KBM-7 (cell line): ENCODE results near the gene ITGA3.

Experiments
- DNase-seq: peaks from one replicate; pipeline ENCODE4 v3.0.0-alpha.2; 2015
- in situ Hi-C: fragments of 300-500 bp; cut with MboI; formaldehyde crosslinking; loops from 2 replicates; pipeline ENCODE4 v1.14.3; 2020; ENCODE audit warnings: low sequenced_read_pairs, low pct_unique_long_range_greater_than_20kb, mixed read lengths

The ITGA3 gene

DNA sequence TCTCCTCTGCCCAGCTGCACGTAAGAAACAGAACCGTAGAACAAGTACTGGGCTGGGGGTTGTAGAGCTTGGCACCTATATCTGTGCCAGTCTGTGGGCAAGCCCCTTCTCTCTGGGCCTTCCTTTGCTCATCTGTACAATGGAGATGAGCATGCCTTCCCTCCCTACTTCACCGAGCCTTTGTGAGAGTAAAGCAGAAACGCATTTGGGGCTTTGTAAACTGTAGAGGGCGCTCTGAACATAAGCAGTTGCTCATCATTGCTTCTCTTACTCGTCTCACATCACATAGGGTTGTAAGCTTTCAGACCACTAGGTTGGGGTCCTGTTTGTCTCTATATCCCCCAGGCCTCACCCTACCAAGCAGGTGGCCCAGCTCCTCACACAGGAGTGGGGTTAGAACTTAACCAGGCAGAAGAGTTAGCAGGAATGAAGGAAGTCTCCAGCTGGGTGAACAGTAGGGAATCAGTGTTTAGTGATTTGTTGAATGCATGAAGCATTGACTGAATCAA, 59.0 kb downstream of the ITGA3 start:
- DNase-seq = peak; percentile 85
- in situ Hi-C loops = loop anchor here (10.0 kb wide), 1 partner anchor 50 kb away; the partner anchor contains the start of gene SGCA

DNA sequence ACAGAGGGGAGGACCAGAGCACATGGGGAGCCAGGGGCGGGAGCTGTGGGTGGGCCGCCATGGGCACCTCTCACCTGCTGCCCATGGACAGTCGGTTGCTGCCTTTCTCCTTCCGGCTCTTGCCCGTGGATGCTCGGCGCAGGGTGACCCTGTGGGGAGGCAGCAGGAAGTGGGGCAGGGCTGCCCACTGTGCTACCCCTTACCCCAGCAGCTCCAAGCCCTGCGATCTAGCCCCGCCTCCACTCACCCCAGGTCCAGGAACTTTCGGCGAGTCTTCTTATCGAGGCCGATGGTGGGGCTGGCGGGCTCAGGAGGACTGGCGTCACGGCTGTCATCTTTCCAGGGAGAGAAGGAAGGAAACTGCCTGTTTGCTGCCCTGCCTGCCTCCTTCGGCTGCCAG, 59.8 kb downstream of the ITGA3 start:
- in situ Hi-C loops = loop anchor here (10.0 kb wide), 1 partner anchor 49 kb away; the partner anchor contains the start of gene SGCA
- no peak for DNase-seq

DNA sequence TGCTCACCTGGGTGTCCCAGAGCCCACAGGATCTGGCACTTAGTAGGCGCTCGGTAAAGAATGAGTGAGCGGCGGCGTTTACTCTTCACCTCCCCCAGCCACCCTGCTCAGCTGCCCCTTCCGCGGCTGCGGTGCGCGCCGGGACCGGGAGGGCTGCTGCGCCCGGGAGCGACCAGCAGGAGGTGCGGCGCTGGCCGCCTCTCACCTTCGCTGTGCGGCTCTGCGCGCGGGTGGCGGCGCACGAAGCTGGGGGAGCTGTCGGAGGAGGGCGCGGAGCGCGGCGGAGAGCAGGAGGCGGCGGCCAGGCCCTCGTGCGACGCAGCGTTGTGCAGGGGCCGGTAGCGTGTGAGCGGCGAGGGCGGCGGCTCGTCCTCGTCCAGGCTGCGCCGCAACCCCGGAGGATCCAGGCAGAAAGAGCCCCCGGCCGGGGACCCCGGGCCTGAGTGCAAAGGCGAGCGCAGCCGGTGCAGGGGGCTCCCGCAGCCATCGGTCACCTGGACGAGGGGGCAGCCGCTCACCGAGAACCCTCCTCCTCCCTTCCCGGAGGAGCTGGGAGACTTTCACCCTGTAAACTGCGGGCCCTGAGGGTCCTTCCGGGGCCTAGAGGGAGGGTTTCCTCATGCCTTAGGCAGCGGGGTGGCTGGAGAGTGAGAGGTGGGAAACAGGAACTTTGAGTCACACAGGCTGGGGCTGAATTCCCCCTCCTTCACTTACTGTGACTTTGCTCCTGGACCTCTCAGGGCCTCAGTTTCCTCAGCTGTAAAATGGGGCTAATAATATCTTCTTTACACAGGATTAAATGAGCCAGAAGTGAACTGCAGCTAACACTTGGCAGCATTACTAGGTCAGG, 61.5 kb downstream of the ITGA3 start:
- in situ Hi-C loops = loop anchor here (10.0 kb wide), 1 partner anchor 47 kb away; the partner anchor contains the start of gene SGCA
- peak; percentile 76 for DNase-seq

DNA sequence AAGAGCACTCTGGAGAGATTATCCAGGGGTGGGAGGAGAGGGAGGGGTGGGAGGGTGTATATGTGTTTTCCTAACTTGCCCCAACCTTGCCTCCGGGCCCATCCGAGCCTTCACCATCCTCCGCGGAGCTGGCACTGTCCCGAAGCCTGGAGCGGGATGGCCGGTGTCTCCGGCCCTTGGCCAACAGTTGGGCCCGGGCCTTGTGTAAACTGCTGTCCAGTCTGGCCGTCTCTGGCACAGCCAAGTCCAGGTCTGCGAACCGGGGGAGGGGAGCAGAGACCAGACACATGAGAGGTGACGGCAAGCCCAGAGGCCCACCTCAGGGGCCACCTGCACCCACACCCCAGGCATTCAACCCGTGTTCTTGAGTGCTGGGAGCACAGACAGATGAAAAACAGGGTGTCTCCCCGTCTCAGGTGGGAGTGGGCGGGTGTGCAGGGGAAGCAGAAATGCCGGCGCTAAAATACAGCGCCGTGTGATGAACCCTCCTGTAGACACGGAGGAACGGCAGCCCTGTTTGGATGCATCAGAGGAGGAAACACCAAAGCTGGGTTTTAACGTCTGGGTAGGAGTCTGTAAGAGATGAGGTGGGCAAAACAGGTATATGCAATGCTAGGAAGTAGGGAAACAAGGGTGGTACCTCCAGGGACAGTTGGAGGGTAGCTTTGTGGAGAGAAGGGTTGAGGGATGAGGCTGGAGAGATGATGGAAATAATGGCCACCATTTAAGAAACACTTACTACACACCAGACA, 62.3 kb downstream of the ITGA3 start:
- DNase-seq = no peak
- in situ Hi-C loops = loop anchor here (10.0 kb wide), 1 partner anchor 47 kb away; the partner anchor contains the start of gene SGCA

DNA sequence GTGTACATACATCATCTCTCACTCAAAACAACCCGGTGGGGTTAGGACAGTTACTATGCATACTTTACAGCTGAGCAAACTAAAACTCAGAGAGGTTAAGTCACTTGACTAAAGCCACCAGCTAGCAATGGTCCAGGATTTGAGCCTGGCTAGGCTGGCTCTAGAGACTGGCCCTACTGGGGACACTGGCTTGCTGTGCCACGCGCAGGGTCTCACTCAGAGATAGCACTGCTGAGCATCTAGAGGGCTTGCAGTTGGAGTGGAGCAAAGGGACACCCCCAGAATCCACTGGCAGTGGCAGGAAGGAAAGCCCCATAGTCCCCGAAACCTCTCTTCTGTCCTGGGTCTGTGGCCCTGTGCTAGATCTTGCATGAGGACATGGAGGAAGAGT, 62.9 kb downstream of the ITGA3 start:
- DNase-seq = no peak
- in situ Hi-C loops = loop anchor here (10.0 kb wide), 1 partner anchor 46 kb away; the partner anchor contains the start of gene SGCA

DNA sequence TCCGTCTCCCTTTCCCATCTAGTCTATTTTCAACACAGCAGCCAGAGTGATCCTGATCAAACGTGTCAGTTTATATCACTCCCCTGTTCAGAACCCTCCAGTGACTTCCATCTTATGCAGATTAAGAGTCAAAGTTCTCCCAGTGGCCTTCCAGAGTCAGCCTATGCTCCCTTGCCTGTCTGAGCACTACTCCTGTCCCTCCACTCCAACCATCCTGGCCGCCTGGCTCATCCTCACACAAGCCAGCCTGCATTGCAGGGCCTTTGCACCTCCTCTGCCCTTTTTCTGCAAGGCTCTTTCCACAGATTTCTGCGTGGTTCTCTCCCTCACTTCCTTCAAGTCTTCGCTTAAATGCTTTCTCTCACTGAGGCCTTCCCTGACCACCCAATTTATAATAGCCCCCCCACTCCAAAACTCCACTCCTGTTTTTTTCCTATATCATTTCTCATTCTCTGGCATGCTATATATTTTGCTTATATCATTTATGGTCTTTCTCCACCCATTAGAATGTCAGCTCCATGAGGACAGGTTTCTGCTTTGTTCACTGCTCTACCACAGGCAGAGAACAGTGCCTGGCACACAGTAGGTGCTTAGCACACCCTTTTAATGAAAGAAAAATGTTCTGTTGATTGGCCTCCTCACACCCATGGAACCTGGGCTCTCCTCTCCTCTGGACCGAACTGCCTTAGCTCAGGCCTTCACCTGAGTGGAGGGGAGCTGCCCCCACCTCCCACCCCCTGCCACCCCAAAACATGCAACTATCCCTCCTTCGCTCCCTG, 64.8 kb downstream of the ITGA3 start:
- DNase-seq = no peak
- in situ Hi-C loops = no loop called here

DNA sequence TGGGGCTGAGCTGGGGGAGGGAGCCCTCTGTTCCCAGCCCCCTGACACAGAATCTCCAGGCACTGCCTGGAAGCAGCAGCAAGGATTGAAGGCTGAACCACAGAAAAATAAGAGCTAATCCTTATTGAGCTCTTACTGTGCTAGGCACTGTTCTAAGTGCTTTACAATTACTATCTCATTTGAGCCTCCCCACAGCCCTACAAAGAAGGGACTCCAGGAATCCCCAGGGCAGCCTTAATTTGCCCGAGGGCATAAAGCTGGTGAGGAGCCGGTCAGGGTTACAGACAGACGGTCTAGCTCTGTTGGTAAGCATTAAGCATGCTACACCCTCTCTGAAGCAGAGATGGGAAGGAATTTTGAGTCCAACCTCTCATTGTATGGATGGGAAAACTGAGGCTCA, 67.0 kb downstream of the ITGA3 start:
- DNase-seq = no peak
- in situ Hi-C loops = no loop called here

DNA sequence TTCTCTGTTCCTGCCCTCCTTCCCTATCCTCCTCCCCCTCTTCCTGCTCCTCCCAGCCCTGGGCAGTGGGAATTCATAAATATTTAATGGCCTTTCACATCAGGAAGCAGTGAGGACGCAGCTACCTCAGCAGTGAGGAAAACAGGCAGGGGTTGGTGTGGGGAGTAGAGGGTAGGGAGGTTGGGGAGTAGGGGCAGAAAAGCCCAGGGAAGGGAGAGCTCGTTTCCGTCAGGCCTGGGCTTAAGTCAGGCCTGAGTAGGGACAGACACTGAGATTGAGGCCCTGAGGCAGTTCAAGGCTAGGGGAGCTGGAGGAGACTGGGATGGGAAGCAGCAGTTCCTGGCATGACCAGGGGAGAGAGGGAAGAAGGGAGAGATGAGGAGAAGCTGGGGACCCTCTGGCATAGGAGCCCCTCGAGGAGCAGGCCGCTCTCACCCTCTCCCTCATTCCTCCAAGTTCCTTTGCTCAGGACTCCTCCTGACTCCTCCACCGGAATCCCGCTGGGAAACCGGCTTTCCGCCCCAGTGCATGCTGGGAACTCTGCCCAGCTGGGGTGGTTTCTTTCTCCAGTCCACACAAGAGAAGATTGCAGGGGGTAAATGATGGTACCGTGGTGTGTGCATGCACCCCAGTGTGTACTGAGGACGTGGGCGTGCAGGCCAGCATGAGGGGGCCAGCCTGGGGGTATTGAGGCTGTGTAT, 67.9 kb downstream of the ITGA3 start:
- DNase-seq = no peak

DNA sequence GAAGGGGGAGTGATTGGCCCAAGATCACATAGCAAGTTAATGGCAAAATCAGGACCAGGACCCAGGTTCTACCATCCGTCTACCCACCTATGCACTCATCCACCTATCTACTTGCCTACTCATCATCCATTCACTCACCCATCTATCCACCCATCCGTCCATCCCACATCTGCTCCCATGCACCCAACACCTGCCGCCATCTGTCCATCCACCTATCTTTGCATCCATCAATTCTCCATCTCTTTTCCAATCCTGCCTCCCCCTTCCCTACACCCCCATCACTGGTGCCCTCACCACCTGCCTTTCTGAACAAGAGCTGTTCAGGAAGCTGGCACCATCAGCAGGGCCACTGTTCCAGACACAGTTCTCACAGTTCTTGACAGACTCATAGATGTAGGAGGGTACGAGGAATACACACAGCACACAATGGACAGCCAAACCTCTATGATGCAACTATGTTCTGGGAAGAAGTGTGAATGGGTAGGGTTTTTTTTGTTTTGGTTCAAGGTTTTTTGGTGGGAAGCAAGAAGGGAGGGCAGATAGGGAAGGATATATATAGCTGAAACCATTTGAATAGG, 69.6 kb downstream of the ITGA3 start:
- in situ Hi-C loops = no loop called here
- no peak for DNase-seq

More for the DNA sequence above, 67.9 kb downstream of the ITGA3 start:
- in situ Hi-C loops = no loop called here

DNA sequence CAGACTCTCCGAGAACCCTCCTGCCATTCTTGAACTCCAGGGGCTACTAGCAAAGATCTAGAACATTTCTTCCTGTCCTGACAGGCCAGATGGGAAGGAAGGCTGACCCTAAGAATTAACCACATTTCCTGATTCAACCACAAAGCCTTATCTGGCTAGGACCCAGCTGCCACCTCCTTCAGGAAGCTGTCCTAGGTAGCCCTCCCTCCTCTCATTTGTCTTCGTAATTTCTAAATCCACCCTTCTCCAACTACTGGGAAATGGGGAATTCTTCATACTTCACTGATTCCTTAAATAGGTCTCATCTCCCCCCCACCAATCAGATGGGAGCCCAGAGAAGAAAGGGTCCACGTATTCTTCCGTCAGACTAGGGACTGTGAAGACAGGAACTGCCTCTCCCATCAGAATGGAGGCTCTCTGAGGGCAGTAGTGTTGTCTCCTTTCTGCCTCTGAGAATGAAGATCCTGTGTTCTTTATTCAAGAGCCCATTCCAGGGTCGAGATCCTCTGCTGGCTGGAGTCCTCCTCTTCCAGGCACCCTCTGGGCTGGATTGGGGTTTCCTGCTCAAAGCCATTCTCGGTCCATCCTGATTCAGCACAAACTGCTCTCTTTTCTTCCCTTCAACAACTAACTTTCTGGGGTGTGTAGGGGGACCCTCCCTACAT, 71.9 kb downstream of the ITGA3 start:
- in situ Hi-C loops = no loop called here
- peak; percentile 80 for DNase-seq

DNA sequence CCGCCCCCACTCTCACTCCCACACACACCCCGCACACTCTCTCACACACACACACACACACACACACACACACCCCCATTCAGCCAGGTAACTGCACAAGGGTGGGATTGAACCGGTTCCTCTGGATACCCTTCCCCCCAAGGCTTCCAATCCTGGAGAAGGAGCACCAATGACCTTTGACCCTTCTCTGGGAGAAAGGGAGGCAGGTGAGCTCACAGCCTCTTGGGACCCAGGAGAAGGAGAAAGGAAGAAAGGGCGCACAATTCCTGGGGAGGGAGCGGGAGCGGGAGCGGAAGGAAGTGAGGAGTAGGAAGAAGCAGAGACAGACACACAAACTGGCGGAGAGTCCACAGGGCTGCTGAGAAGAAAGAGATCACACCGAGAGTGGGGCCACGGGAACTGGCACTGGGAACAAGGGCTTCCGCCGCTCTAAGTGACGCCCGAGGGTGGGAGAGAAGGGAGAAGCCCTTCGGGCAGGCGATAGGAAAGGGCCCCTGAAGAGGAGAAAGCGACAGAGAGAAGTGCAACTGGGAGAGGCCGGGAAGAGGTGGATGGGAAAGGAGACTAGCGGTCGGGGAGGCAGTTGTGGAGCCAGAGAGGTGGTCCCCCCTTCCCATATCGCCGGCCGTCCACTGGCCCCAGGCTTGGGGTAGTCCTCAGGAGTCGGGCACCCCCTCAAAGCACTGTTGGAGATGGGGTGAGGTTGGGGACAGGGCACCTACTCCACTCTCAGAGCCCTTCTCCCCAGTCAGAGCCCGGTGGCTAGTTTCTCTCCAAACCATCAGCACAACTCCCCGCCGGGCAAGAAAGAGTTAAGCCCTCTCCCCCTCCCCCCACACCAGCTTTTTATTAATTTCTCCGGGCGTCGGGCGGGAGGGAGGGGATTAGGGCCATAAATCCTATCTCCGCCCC, 72.8 kb downstream of the ITGA3 start:
- DNase-seq = no peak
- in situ Hi-C loops = no loop called here

DNA sequence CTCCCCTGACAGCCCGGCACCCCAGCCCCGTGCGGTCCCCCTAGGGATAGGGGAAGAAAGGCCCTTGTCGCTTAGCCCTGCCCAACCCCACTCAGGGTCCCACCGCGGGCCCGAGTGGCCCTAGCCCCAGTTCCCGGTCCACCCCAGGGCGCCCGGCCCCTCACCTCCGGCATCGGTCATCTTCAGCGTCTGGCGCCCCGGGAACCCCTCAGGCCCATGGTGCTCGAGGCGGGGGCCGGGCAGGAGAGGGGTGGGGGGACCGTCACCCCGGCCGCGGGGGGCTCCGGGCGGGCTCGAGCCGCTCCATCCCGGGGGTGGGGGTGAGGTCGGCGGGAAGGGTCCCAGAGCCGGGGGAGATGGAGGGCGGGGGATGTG, 73.4 kb downstream of the ITGA3 start:
- in situ Hi-C loops = no loop called here

DNA sequence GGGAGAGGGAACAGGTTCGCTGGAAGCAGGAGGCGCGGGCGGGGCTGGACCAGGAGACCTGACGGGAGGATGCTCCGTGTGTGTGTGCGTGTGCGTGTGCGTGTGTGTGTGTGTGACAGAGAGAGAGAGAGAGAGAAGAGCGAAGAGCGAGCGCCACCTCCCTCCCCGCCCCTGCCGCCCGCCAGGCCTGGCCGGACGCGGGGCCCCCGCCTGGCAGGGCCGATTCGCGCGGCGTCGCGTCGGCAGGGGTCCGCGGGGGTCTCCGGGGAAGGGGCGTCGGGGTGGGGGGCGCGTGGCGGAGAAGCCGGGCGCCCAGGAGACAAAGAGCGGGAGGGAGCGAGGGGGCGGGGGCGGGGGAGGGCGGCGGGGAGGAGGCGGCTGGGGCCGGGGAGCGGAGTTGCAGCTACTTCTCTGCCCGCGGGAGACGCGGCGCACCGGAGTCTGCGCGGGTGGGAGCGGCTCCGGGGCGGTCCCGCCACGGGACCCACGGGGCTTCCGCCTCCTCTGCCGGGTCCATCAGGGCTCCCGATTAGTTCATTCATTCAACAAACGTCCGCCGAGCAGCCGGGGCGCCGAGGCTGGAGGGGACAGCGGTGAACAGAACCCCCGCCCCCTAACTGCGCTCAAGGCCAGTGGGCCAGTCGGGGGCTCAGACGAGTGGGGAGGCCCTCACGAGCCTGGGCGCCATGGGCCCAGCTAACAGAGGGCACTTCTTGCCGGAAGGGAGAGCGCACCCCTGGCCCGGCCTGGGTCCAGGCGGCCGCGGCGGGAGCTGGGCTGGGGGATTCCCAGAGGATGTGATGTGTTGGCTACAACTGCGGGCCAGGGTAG, 74.0 kb downstream of the ITGA3 start, which contains the start of gene SAMD14:
SAMD14 (minus strand) TSS at position 433 of the 831 bp plus-strand sequence. CDS start 5,201 bp downstream, outside the sequence.
- in situ Hi-C loops = no loop called here

More for the DNA sequence above, 73.4 kb downstream of the ITGA3 start:
- no peak for DNase-seq

DNA sequence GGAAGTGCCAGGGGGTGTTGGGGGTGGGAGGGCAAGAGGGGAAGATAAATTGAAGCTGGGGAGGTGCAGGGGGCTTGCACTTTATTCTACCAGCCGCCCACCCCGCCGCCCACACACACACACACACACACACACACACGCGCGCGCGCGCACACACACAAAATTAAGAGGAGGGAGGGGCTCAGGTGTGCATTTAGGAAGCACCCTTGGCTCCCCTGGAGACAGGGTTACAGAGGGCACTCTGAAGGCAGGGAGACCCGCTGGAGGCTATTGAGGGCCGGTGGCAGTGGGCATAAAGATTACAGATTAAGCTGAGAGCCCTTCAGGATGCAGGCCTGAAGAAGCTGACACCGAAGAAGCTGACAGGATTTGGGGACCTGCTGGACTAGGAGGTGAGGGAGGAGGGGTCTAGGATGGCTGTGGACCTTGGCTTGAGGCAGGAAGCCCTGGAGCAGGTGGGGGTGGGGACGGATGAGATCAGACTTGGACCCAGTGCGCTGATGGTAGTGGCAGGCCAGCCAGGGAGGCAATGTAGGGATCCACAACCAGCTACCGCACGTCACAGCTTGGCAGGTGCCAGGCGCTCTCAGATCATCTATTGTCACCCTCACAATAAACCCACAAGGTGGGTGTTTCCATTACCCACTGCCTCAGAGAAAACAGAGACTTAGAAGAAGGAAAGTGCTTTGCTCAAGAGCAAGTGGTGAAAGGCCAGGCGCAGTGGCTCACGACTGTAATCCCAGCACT, 74.8 kb downstream of the ITGA3 start:
- DNase-seq = no peak
- in situ Hi-C loops = no loop called here

More for the DNA sequence above, 74.0 kb downstream of the ITGA3 start, which contains the start of gene SAMD14:
- no peak for DNase-seq

DNA sequence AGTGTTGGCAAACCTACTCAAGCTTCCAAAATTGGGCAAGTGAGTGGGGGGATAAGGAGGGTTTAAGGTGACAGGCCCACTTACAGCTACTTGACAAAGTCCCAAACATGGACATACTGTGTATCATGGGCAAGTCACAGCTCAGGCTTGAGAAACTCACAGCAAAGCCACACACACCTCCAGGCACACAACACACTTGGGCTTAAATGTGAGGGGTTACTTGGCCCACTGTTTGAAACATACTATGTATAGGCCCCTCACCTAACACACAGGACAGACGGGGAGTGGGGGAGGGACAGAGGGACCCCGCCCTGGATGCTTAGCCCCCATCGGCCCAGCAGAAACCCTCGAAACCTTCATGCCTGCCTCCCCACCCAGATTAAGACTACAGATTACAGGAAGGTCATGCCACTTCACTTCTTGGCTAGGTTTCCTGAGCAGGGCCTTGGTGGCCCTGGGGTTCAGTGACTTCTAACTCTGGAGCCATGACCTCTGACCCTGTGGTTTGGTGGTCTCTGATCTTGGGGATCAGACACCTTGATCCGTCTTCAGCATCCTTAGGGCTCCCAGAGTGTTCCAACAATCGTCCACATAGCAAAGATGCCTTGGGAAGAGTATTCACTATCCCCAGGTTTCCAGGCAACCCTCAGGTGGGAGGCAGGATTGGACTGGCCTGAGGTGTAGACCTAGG, 76.3 kb downstream of the ITGA3 start:
- in situ Hi-C loops = no loop called here
- DNase-seq = no peak
